HAP-1 (cell line): ENCODE results near the gene ADGRA1.
A peak's percentile ranks its signal among the peaks of the same experiment; 100 is the strongest.

Experiments
- DNase-seq, 2 experiments: peaks; one replicate each; pipeline ENCODE4 v3.0.0-alpha.2; 2016 to 2020; ENCODE audit warnings: low spot score in 2 of 2
- H3K27me3 ChIP-seq: fragments of 250-450 bp; sonication (Bioruptor Pico); 2 replicates; pipeline ENCODE4 v1.5.1; 2020; ENCODE audit warnings: low read depth, mild to moderate bottlenecking, moderate library complexity
- H3K36me3 ChIP-seq: fragments of 250-450 bp; sonication (Bioruptor Pico); replicated peaks from 2 replicates; pipeline ENCODE4 v1.5.1; 2020; ENCODE audit warnings: mild to moderate bottlenecking
- H3K4me1 ChIP-seq: fragments of 250-450 bp; sonication (Bioruptor Pico); 2 replicates; pipeline ENCODE4 v1.5.1; 2020; ENCODE audit warnings: mild to moderate bottlenecking
- H3K4me3 ChIP-seq: fragments of 250-450 bp; sonication (Bioruptor Pico); 2 replicates; pipeline ENCODE4 v1.5.1; 2020; ENCODE audit warnings: mild to moderate bottlenecking, moderate library complexity
- H3K9me3 ChIP-seq: fragments of 250-450 bp; sonication (Bioruptor Pico); 2 replicates; pipeline ENCODE4 v1.5.1; 2020; ENCODE audit warnings: mild to moderate bottlenecking, moderate library complexity
- in situ Hi-C: fragments of 300-500 bp; cut with MboI; formaldehyde crosslinking; loops from 3 replicates; pipeline ENCODE4 v1.14.3; 2020; ENCODE audit warnings: low sequenced_read_pairs, inconsistent platforms, mixed read lengths

The ADGRA1 gene

GRCh38 chr10:133158756-133159610, 71.3 kb downstream of the ADGRA1 start:
- DNase-seq: peak in 1 of 2 experiments; percentile 58
- Histone ChIP-seq H3K4me3 (no peak overlapping the region), H3K36me3 (no peaks in the 10 kb centered on the region), H3K9me3 (no peaks in the 10 kb centered on the region), H3K4me1 (no peaks in the 10 kb centered on the region; the same call in 1 of the 2 replicates), H3K27me3 (no peaks in the 10 kb centered on the region)
- in situ Hi-C loops: no loop called here

GRCh38 chr10:133159611-133159949, 71.9 kb downstream of the ADGRA1 start:
- no peak overlapping the region for H3K4me3 ChIP-seq
- no peaks in the 10 kb centered on the region for H3K36me3 ChIP-seq
- H3K9me3 ChIP-seq: no peaks in the 10 kb centered on the region
- H3K27me3 ChIP-seq: no peaks in the 10 kb centered on the region
- no peaks in the 10 kb centered on the region; the same call in 1 of the 2 replicates for H3K4me1 ChIP-seq
- no peak for DNase-seq
- in situ Hi-C loops: no loop called here

GRCh38 chr10:133159950-133160825, 72.5 kb downstream of the ADGRA1 start, which contains the start of gene KNDC1:
KNDC1 (plus strand) TSS chr10:133160219; CDS start chr10:133160468, 249 bp downstream.
- H3K4me1 ChIP-seq: no peaks in the 10 kb centered on the region; the same call in 1 of the 2 replicates
- no peaks in the 10 kb centered on the region for H3K27me3 ChIP-seq
- no peaks in the 10 kb centered on the region for H3K9me3 ChIP-seq
- H3K36me3 ChIP-seq: no peaks in the 10 kb centered on the region
- in situ Hi-C loops: no loop called here
- H3K4me3 ChIP-seq: peak within 1 kb of the TSS; percentile 59
- peak; percentile 16 to 71 for DNase-seq

- no peaks in the 10 kb centered on the region for H3K27me3 ChIP-seq
- H3K9me3 ChIP-seq: no peaks in the 10 kb centered on the region
- DNase-seq: no peak
- in situ Hi-C loops: no loop called here
- no peaks in the 10 kb centered on the region; the same call in 1 of the 2 replicates for H3K4me1 ChIP-seq
- H3K4me3 ChIP-seq: peak overlapping the region; percentile 59
- H3K36me3 ChIP-seq: no peaks in the 10 kb centered on the region
Measured at GRCh38 chr10:133160826-133161471, 73.2 kb downstream of the ADGRA1 start.

GRCh38 chr10:133161486-133162109, 73.9 kb downstream of the ADGRA1 start:
- peak in 1 of 2 experiments; percentile 42 for DNase-seq
- H3K4me1 ChIP-seq: no peaks in the 10 kb centered on the region; the same call in 1 of the 2 replicates
- H3K36me3 ChIP-seq: no peaks in the 10 kb centered on the region
- no peaks in the 10 kb centered on the region for H3K27me3 ChIP-seq
- H3K4me3 ChIP-seq: peak overlapping the region; percentile 59
- no peaks in the 10 kb centered on the region for H3K9me3 ChIP-seq
- in situ Hi-C loops: no loop called here

- no peaks in the 10 kb centered on the region for H3K27me3 ChIP-seq
- H3K4me3 ChIP-seq: no peak overlapping the region
- no peaks in the 10 kb centered on the region for H3K36me3 ChIP-seq
- in situ Hi-C loops: no loop called here
- H3K4me1 ChIP-seq: no peaks in the 10 kb centered on the region; the same call in 1 of the 2 replicates
- no peaks in the 10 kb centered on the region for H3K9me3 ChIP-seq
- DNase-seq: no peak
Measured at GRCh38 chr10:133162178-133162909, 74.6 kb downstream of the ADGRA1 start.

- H3K4me1 ChIP-seq: no peaks in the 10 kb centered on the region; the same call in 1 of the 2 replicates
- DNase-seq: no peak
- in situ Hi-C loops: no loop called here
Measured at GRCh38 chr10:133162910-133163856, 75.5 kb downstream of the ADGRA1 start.

GRCh38 chr10:133163889-133164815, 76.4 kb downstream of the ADGRA1 start:
- no peaks in the 10 kb centered on the region for H3K27me3 ChIP-seq
- H3K4me1 ChIP-seq: no peaks in the 10 kb centered on the region; the same call in 1 of the 2 replicates
- in situ Hi-C loops: no loop called here
- no peaks in the 10 kb centered on the region for H3K9me3 ChIP-seq
- H3K4me3 ChIP-seq: no peak overlapping the region
- no peaks in the 10 kb centered on the region for H3K36me3 ChIP-seq
- no peak for DNase-seq

More at GRCh38 chr10:133162910-133163856, 75.5 kb downstream of the ADGRA1 start:
- no peak overlapping the region for H3K4me3 ChIP-seq
- H3K27me3 ChIP-seq: no peaks in the 10 kb centered on the region
- H3K9me3 ChIP-seq: no peaks in the 10 kb centered on the region
- H3K36me3 ChIP-seq: no peaks in the 10 kb centered on the region

- in situ Hi-C loops: no loop called here
- no peaks in the 10 kb centered on the region for H3K36me3 ChIP-seq
- no peak overlapping the region for H3K4me3 ChIP-seq
- DNase-seq: no peak
- no peaks in the 10 kb centered on the region for H3K27me3 ChIP-seq
- H3K4me1 ChIP-seq: no peaks in the 10 kb centered on the region; the same call in 1 of the 2 replicates
- H3K9me3 ChIP-seq: no peaks in the 10 kb centered on the region
Measured at GRCh38 chr10:133164816-133165555, 77.3 kb downstream of the ADGRA1 start.

- DNase-seq: no peak
- Histone ChIP-seq H3K4me3 (no peak overlapping the region), H3K36me3 (no peaks in the 10 kb centered on the region), H3K9me3 (no peaks in the 10 kb centered on the region), H3K27me3 (no peaks in the 10 kb centered on the region), H3K4me1 (no peaks in the 10 kb centered on the region; the same call in 1 of the 2 replicates)
- in situ Hi-C loops: no loop called here
Measured at GRCh38 chr10:133165556-133166503, 78.1 kb downstream of the ADGRA1 start.
